GM12891 (cell line): ENCODE results near the gene CRTAP.
"Not testable (repeated sequence)": the region's sequence is repeated elsewhere in the genome, so short reads cannot be mapped to it uniquely, and the experiment has no call there.

Experiments
- DNase-seq: peaks from one replicate; pipeline ENCODE4 v3.0.0; 2011; ENCODE audit warnings: low spot score; ENCODE audit not compliant: insufficient read length
- FAIRE-seq: peaks from 2 replicates; lab custom pipeline; 2011; peaks lifted over from hg19 to GRCh38; lab: Jason Lieb, UNC
- PAX5 ChIP-seq: IDR thresholded peaks from 2 replicates; pipeline ENCODE4 v1.6.1; 2011; ENCODE audit warnings: low read length, moderate library complexity, mild to moderate bottlenecking; ENCODE audit not compliant: insufficient read depth, severe bottlenecking
- POLR2A ChIP-seq: IDR thresholded peaks from 2 replicates; pipeline ENCODE4 v1.6.1; 2011; ENCODE audit warnings: low read depth, low read length, control low read depth
- POLR2AphosphoS5 ChIP-seq: IDR thresholded peaks from 2 replicates; pipeline ENCODE4 v1.6.1; 2011; ENCODE audit warnings: low read depth, low read length, control low read depth
- POU2F2 ChIP-seq: IDR thresholded peaks from 2 replicates; pipeline ENCODE4 v1.6.1; 2011; ENCODE audit warnings: low read depth, mild to moderate bottlenecking, control low read depth, low read length, moderate library complexity
- SPI1 ChIP-seq: IDR thresholded peaks from 2 replicates; pipeline ENCODE4 v1.6.1; 2011; ENCODE audit warnings: low read depth, low read length, control low read depth
- TAF1 ChIP-seq: IDR thresholded peaks from 2 replicates; pipeline ENCODE4 v1.6.1; 2011; ENCODE audit warnings: low read depth, low read length, control low read depth

CRTAP gene

GRCh38 chr3:33099109-33099645 lies 14.6 kb upstream of the CRTAP start:
- TF ChIP-seq PAX5, result no peak
- TF ChIP-seq POU2F2, result no peak
- no peak for DNase-seq
- FAIRE-seq, result no peak

GRCh38 chr3:33099701-33100100 lies 14.1 kb upstream of the CRTAP start:
- DNase-seq (no peak), FAIRE-seq (no peak)
- TF ChIP-seq POLR2A (no peak), TAF1 (no peak), SPI1 (no peak)

GRCh38 chr3:33100229-33100628 lies 13.6 kb upstream of the CRTAP start:
- FAIRE-seq, result no peak

GRCh38 chr3:33103034-33103433 lies 10.8 kb upstream of the CRTAP start:
- FAIRE-seq (no peak), DNase-seq (no peak)
- TF ChIP-seq POLR2A, result no peak
- no peak for TF ChIP-seq POLR2AphosphoS5
- TF ChIP-seq TAF1, result no peak

More at GRCh38 chr3:33100229-33100628, 13.6 kb upstream of the CRTAP start:
- no peak for DNase-seq
- TF ChIP-seq PAX5 (no peak), TAF1 (no peak), SPI1 (no peak), POU2F2 (no peak), POLR2A (no peak), POLR2AphosphoS5 (no peak)

GRCh38 chr3:33103480-33103879 lies 10.3 kb upstream of the CRTAP start:
- no peak for DNase-seq
- no peak for TF ChIP-seq SPI1
- no peak for TF ChIP-seq POLR2AphosphoS5
- no peak for TF ChIP-seq TAF1
- TF ChIP-seq POLR2A, result no peak
- no peak for TF ChIP-seq PAX5
- no peak for TF ChIP-seq POU2F2
- no peak for FAIRE-seq

GRCh38 chr3:33104803-33105202 lies 9.0 kb upstream of the CRTAP start:
- FAIRE-seq, result no peak
- DNase-seq, result no peak
- TF ChIP-seq POLR2A, result no peak
- TF ChIP-seq TAF1, result no peak
- TF ChIP-seq PAX5, result no peak
- TF ChIP-seq POU2F2, result no peak
- TF ChIP-seq POLR2AphosphoS5, result no peak
- TF ChIP-seq SPI1, result no peak

GRCh38 chr3:33105341-33105948 lies 8.4 kb upstream of the CRTAP start:
- DNase-seq, result no peak
- no peak for TF ChIP-seq TAF1
- no peak for TF ChIP-seq PAX5
- TF ChIP-seq POU2F2, result no peak
- no peak for TF ChIP-seq POLR2A
- TF ChIP-seq POLR2AphosphoS5, result no peak
- no peak for TF ChIP-seq SPI1
- no peak for FAIRE-seq

GRCh38 chr3:33106854-33107253 lies 7.0 kb upstream of the CRTAP start:
- TF ChIP-seq SPI1, result peak; percentile 71
- DNase-seq, FAIRE-seq: not testable (repeated sequence)

GRCh38 chr3:33111581-33111980 lies 2.2 kb upstream of the CRTAP start:
- TF ChIP-seq SPI1 (no peak), POLR2A (no peak), TAF1 (no peak)

GRCh38 chr3:33114622-33115023 lies 809 bp downstream of the CRTAP start:
- DNase-seq (no peak), FAIRE-seq (no peak)
- TF ChIP-seq SPI1, result no peak
- TF ChIP-seq POU2F2, result no peak
- no peak for TF ChIP-seq POLR2A
- no peak for TF ChIP-seq PAX5
- TF ChIP-seq POLR2AphosphoS5, result no peak

More at GRCh38 chr3:33111581-33111980, 2.2 kb upstream of the CRTAP start:
- FAIRE-seq (peak; percentile 71), DNase-seq (no peak)
